Progenitor cell of endocrine pancreas (in vitro differentiated cells): Measurements from ENCODE around the gene SPEF2. TPM values are rescaled to one million over a fixed set of nuclear protein-coding genes. Genes with fewer than 3 reads are reported as not detected.

ENCODE experiments used
- DNase-seq: peaks from one replicate; pipeline ENCODE4 v3.0.0; 2021; ENCODE audit warnings: low spot score; ENCODE audit not compliant: unreplicated experiment
- H3K27ac Mint-ChIP-seq: 2 replicates; pipeline ENCODE4 v1.8.0; 2021; ENCODE audit warnings: mild to moderate bottlenecking, moderate library complexity, mixed read lengths
- H3K27me3 Mint-ChIP-seq: 2 replicates; pipeline ENCODE4 v1.8.0; 2021; ENCODE audit warnings: mixed read lengths
- H3K36me3 Mint-ChIP-seq: 2 replicates; pipeline ENCODE4 v1.8.0; 2022; ENCODE audit warnings: mixed read lengths; ENCODE audit not compliant: insufficient read depth
- H3K4me1 Mint-ChIP-seq: 2 replicates; pipeline ENCODE4 v1.8.0; 2021; ENCODE audit warnings: low read depth, mixed read lengths
- H3K4me3 Mint-ChIP-seq: 2 replicates; pipeline ENCODE4 v1.8.0; 2021; ENCODE audit warnings: low read depth, mild to moderate bottlenecking, moderate library complexity, mixed read lengths
- H3K9me3 Mint-ChIP-seq: 2 replicates; pipeline ENCODE4 v1.8.0; 2021; ENCODE audit warnings: low read depth, mixed read lengths
- total RNA-seq: library from RNA; stranded (reverse); gene quantifications from 2 replicates; pipeline ENCODE4 v1.2.1, GENCODE V29; 2021
- TF ChIP-seq, protein P1 (sequence below): fragments of 200-600 bp; sonication (generic); IDR thresholded peaks from one replicate; pipeline ENCODE4 v1.5.0; 2021; ENCODE audit warnings: antibody characterized with exemption, mild to moderate bottlenecking; ENCODE audit not compliant: unreplicated experiment

Gene SPEF2
- total RNA-seq, 1 donor from 2014 or later = 16.0 TPM

DNA sequence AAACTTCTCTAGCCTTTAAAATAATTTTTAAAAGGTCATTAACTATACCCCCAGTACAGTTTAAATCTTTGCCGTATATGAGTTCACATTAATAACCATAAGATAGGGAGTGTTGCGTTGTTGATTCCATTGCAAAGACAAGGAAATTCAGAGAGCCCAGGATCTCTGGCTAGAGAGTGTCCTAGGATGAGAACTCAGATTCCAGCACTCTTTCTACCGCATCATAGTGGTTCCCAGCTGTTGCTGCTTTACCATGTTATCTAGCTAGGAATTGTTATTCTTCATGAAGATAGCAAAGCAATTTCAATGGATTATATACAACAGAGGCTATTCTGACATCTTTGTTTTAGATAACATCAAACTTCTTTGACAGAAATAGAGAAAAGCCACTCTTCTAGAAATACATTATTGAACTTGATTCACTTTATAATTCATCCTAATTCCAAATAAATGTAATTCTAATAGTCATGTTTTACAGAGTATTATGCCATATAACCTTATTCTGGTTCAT, 160.7 kb downstream of the SPEF2 start:
- Mint-ChIP-seq H3K27ac (no peak overlapping the region), H3K9me3 (no peaks in the 10 kb centered on the region), H3K4me1 (no peaks in the 10 kb centered on the region), H3K36me3 (no peaks in the 10 kb centered on the region), H3K27me3 (peaks cover 6% of the 10 kb centered on the region), H3K4me3 (no peak overlapping the region)
- TF ChIP-seq, protein P1, sequence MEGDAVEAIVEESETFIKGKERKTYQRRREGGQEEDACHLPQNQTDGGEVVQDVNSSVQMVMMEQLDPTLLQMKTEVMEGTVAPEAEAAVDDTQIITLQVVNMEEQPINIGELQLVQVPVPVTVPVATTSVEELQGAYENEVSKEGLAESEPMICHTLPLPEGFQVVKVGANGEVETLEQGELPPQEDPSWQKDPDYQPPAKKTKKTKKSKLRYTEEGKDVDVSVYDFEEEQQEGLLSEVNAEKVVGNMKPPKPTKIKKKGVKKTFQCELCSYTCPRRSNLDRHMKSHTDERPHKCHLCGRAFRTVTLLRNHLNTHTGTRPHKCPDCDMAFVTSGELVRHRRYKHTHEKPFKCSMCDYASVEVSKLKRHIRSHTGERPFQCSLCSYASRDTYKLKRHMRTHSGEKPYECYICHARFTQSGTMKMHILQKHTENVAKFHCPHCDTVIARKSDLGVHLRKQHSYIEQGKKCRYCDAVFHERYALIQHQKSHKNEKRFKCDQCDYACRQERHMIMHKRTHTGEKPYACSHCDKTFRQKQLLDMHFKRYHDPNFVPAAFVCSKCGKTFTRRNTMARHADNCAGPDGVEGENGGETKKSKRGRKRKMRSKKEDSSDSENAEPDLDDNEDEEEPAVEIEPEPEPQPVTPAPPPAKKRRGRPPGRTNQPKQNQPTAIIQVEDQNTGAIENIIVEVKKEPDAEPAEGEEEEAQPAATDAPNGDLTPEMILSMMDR = no peak
- no peak for DNase-seq

DNA sequence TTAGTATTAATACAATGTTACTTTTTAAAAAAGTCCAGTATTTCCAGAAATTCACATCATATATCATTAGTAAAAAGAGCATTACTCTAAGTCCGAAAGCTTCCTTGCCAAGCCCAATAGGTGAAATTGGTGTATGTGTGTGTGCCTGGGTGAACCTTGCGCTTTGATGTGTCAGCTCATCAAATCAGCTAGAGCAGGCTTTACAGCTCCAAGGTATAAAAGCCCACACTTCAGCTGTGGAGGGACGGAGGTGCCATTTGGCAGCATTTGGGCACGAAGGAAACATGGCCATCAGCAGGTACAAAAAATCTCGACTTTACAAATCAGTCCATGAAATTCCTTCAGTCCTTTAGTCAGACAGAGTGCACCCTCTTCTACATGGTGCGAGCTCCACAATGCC, 162.6 kb downstream of the SPEF2 start:
- Mint-ChIP-seq H3K36me3 (no peaks in the 10 kb centered on the region), H3K9me3 (no peaks in the 10 kb centered on the region)

DNA sequence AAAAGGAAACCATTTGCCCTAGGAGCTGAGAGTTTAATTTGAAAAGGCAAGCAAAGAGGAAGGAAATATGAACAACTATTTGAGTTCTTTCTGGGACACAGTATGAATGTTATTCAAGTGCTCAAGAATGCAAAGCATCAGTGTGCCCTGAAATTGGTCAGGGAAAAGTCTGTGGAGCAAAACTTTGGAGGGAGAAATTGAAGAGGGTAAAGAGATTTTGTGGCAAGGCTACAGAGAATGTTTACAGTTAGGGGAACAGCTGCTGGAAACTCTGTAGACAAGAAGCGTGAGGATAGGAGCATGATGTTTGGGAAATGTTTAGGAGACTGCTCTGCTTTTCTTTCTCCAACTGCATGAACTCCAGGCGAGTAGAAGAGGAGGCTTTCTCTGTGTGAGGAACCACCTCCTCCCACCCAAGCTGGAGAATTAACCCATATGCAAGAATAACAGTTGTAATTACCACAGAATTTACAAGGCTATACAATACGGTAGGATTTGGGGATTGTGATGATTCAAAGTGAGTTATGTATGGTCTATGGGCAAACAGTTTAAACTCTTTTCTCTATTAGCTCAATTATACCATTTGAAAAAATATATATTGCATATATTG, 163.6 kb downstream of the SPEF2 start:
- Mint-ChIP-seq H3K36me3 (no peaks in the 10 kb centered on the region), H3K4me1 (no peaks in the 10 kb centered on the region), H3K4me3 (no peak overlapping the region), H3K9me3 (no peaks in the 10 kb centered on the region), H3K27me3 (peaks cover 3% of the 10 kb centered on the region), H3K27ac (no peak overlapping the region)
- TF ChIP-seq, protein P1 = no peak
- DNase-seq = no peak

More for the DNA sequence above, 162.6 kb downstream of the SPEF2 start:
- TF ChIP-seq, protein P1 = no peak
- no peak for DNase-seq
- Mint-ChIP-seq H3K4me1 (no peaks in the 10 kb centered on the region), H3K27me3 (peaks cover 3% of the 10 kb centered on the region), H3K27ac (no peak overlapping the region), H3K4me3 (no peak overlapping the region)

DNA sequence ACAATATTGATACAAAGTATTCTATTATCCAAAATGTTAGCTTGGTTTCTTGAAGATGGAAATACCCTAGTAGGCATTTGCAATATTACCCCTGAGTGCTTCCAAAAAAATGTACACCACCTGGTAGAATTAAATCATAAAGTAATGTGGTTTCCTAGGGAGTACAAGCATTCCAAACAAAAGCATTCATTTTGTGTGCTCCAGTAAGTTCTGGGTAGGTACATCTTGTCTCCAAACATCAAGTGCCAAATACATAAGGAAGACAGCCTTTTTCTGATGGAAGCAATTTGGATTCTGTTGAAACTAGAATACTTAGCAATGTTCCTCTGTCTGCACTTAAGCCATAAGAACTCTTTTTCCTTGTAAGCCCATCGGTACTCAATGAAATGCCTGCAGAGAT, 165.9 kb downstream of the SPEF2 start:
- TF ChIP-seq, protein P1 = no peak
- no peak overlapping the region for H3K27ac Mint-ChIP-seq
- no peak for DNase-seq
- no peaks in the 10 kb centered on the region for H3K4me1 Mint-ChIP-seq
- H3K36me3 Mint-ChIP-seq = no peaks in the 10 kb centered on the region
- H3K4me3 Mint-ChIP-seq = no peak overlapping the region
- H3K9me3 Mint-ChIP-seq = no peaks in the 10 kb centered on the region
- peaks cover 3% of the 10 kb centered on the region for H3K27me3 Mint-ChIP-seq

DNA sequence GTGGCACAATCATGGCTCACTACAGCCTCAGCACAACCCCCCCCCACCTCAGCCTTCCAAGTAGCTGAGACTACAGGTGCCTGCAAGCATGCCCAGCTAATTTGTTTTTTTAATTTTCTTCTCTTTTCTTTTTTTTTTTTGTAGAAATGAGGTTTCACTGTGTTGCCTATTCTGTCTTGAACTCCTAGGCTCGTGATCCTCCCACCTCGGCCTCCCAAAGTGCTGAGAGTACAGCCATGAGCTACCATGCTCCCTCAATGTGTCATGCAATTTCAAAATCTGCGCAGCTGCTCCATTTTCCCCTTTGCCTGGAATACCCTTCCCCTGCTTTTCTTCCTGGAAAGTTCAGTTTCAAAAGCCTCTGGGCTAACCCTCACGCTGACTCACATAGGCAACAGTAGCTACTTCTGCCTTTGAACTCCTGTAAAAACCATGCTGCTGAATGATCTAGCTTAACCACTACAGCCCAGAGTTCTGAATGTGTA, 168.0 kb downstream of the SPEF2 start:
- Mint-ChIP-seq H3K9me3 (no peaks in the 10 kb centered on the region), H3K4me1 (no peaks in the 10 kb centered on the region), H3K4me3 (no peak overlapping the region), H3K27ac (no peak overlapping the region), H3K36me3 (no peaks in the 10 kb centered on the region), H3K27me3 (peaks cover 3% of the 10 kb centered on the region)
- DNase-seq = no peak
- TF ChIP-seq, protein P1 = no peak
